HG02571 (cell line): Measurements from ENCODE around the gene ARHGAP22.

Experiments used
- ATAC-seq: cut with Tn5 transposase; IDR thresholded peaks from one replicate; pipeline ENCODE4 v1.9.1; 2021; ENCODE audit warnings: mild to moderate bottlenecking, moderate library complexity; ENCODE audit not compliant: unreplicated experiment

Gene ARHGAP22

GRCh38 chr10:48501787-48502771 lies 102.8 kb downstream of the ARHGAP22 start:
- no peak for ATAC-seq

DNA sequence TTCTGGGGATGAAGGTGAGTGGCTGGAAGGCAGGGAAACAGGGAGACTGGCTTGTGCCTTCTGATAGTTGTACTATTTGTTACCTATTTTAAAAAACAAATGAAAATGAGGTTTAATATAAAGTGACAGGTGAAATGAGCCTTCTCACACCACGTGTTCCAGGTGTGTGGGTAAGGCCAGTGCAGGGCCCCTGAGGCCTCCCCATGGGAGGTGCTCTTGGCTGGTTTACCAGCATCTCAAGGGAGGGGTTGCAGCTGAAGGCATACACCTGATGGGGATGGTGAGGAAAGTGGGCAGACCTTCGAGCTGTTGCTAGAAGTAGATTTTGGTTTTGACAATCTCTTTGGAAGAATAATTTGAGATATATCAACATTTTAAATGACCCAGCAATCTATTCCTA lies 103.6 kb downstream of the ARHGAP22 start:
- ATAC-seq, result no peak

GRCh38 chr10:48500771-48501170 lies 104.1 kb downstream of the ARHGAP22 start:
- ATAC-seq, result no peak

GRCh38 chr10:48498940-48499510 lies 105.8 kb downstream of the ARHGAP22 start:
- ATAC-seq, result no peak

DNA sequence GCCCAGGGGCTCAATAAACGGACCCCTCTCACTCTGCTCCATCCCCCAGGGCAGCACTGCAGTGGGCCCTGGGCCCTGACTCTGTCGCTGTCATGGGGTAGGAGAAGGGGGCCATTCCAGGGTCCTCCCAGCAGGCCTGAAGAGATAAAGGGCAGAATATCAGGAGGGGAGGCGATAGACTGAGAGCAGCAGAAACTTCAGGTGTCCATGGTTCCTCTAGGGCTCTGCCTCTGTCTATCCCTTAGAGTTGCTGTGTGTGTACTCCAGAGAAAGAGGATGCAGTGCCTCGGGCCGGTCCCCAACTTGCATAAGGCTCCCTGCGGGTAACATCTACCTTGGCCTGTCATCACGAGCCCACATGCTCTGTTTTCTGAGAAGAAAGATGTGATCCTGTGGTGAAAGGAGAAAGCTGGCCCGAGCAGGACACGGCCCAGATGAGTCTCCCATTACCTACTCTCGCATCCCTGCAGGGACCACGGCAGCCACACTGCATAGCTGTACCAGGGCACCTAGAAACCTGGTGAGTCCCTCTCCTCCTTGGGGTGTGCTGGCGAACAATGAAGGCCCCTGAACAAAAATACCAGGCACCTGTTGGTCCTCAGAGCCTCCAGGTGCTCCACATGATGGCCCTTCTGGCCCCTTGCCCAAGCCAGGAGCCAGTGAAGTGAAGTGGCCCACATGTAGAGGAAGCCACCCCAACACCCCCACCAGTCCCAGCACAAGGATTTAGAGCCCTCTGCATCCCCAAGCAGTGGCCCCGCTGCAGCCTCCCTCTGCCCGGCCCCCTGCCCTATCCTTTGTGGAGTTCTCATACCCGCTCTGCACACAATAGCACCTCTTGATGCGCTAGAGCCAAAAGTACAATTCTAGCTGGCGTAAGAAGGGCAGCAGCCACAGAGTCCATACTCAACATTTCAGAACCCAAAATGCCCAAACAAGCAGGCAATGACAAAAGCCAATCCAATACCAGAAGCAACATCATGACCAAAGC lies 106.8 kb downstream of the ARHGAP22 start:
- ATAC-seq, result no peak

DNA sequence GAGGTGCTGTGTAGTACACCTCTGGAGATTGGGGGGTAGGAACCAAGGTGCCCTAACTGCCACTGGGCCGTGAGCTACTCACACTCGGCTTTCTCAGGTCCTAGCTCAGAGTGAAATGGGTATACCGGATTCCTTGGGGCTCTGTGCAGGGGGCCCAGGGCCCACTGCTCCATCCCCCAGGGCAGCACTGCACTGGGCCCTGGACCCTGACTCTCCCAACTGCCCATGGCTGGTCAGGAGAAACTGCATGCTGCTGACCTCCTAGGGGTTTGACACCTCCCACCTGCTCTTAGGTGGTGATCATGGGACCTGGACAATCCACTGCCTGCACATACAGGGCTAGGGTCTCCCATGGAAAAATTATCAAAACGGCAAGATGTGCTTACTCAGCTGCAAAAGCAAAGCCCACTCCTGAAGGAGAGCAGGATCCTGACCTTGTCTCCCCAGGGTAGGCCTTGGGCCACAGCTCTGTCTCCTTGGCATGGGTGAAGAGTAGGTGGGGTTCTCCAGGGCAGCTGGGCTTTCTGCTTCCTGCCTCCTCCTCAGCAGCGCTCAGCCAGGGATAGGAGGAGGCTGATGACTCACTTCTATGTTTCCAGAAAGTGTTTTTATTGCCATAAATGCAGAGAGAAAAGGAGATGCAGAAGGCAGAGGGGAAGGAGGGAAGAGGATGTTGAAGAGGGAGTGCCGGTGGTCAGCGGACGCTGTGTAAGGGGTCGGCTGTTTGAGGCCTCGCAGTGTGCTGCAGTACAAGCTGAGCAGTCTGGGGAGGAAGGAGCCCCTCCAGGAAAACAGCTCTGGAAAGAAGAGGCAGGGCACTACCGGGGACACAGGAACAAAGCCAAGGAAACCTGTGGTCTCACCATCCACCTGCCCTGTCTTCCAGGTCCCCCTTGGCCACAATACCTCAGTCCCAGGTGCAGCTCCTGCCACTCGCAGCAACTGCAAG lies 107.8 kb downstream of the ARHGAP22 start:
- ATAC-seq, result no peak

DNA sequence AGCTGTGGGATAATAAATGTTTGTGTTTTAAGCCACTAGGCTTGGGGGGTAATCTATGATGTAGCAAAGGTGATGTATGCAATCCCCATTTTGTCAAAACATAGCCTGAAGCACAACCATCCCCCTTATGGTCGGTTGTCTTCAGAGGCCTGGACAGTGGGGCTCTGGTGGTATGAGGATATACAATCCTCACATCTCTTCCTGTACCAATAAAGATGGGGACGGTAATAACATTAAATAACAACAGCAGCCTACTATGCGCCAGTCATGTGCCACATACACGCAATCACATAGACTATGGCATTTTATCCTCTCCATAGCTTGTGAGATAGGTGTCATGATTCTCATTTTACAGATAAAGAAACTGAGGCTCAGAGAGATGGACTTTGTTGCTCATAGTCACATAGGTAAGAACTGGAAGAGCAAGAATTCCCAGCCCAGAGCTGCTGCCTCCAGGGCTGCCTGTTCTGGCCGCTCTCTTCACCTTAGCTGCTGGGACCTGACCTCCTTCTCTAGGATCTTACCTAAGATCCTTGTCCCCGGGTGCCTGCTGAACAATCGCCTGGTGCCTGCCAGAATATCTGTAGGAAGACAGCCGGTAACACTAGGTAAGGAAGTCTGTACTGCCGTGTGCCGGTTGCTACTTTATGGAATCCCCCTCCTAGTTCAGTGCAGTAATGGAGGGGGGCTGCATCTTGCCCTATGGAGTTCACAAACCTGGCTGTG lies 108.6 kb downstream of the ARHGAP22 start:
- no peak for ATAC-seq

DNA sequence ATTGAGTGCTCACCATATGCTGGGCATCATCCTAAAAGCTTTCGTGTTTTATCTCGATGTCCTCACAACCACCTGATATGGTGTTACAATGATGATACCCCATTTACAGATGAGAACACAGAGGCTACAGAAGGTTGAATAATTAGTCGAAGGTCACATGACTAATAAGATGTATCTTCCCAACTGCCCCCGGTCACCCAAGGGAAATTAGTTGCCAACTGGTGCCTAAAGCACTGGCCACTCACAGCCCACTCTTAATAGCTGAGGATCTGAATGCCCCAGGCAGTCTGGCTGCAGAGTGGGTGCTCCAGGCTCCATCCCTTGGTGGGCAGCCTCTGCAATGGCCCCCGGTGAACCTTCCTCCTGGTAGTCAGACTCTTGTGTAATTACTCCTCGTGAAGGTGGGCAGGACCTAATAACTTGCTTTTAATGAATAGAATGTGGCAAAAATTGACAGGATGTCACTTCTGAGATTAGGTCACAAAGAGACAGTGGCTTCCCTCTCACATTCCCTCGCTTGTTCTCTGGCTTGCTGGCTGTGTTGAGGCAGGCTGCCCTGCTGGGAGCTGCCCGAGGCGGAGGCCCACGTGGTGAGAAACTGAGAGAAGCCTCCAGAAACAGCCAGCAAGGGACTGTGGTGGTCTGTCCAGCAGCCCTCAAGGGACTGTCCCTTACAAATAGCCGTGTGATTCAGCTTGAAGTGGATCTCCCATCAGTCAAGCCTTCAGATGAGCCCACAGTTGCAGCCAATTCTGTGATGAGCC lies 109.4 kb downstream of the ARHGAP22 start:
- no peak for ATAC-seq

DNA sequence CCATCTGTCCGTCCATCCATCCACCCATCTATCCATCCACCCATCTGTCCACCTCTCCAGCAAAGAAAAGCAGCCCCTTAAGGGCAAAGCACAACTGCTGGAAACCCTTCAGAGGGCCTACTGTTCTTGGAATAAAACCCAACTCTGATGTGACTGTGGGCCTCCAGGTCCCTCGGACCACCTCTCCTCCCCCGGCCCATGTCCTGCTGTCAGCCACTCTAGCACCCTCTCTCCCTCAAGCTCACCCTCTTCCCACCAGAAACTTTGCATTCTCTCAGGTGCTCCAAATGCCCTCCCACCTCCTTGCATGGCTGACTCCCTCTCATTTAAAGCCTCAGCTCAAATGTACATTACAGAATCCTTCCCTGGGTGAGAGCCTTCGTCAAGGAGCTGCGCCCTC lies 110.3 kb downstream of the ARHGAP22 start:
- ATAC-seq, result no peak

DNA sequence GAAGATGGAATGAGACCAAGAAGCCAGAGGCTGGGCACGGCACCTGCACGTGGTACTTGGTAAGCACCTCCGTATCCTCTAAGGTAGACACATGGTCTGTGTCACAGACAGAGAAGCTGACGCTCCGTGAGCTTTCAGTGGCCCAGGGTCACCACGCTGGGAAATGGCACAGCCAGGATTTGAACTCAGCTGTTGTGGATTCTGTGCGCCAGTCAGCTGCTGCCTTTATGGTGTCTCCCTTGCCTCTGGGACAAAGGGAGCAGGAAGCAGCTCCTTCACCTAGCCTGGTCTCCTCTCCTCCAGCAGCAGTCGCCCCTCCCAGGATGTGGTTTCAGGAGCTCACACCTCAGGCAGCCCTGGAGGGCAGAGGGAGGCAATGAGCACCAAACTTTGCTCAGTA lies 110.8 kb downstream of the ARHGAP22 start:
- no peak for ATAC-seq

DNA sequence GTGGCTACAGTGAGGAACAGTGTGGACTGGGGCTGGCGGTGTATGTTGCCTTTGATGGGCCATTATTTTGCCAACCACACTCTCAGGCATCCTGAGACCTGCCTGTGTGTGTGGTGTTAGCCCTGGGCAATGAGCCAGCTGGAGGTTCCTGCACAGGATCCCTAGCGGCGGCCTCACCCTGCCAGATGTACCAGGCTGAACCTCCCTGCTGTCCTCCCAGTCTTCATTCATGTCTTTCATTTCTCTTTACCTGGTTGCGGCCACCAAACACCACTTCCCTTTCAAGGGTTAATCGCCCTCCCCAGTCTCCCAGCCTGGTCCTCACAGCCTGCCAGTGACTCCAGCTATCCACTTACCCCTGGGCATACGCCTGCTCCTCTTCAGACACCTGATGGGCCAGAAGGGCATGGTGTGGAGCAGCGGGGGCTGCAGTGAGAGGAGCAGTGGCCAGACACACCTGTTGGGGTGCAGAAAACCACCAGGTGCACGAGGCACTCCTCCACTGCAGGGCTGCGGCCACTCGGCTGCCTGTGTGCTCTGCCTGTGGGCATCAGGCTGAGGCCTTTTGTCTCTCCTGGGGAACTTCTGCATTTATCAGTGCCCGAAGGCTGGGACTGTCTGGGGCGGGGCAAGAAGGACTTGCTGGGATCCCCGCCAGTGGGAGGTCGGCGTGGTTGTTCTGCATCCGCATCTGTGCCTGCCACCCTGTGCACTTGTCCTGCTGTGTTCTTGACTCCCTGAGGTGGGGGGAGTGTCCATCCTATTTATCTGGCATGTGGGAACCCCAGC lies 111.6 kb downstream of the ARHGAP22 start:
- ATAC-seq, result no peak

- no peak for ATAC-seq
These were observed 112.7 kb downstream of the ARHGAP22 start for GRCh38 chr10:48492201-48492600.

- no peak for ATAC-seq
These were observed 113.3 kb downstream of the ARHGAP22 start for GRCh38 chr10:48491392-48492139.

GRCh38 chr10:48490946-48491345 lies 113.9 kb downstream of the ARHGAP22 start:
- ATAC-seq, result no peak

DNA sequence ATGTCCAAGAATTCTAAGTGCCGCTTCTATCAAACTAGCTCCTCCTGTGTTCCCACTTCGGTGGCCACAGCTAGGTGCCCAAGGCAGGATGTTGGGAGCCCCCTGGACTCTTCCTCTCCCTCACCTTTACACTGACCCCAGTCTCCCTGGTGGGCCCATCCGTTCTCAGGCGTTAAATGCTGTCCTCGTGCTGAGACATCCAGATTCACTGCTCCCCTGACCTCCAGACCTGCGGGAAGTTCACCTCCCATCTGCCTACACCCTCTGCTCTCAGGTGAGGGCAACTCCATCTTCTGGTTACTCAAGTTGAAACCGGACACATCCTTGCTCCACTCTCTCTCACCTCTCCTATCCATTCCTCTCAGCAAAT lies 114.3 kb downstream of the ARHGAP22 start:
- no peak for ATAC-seq

DNA sequence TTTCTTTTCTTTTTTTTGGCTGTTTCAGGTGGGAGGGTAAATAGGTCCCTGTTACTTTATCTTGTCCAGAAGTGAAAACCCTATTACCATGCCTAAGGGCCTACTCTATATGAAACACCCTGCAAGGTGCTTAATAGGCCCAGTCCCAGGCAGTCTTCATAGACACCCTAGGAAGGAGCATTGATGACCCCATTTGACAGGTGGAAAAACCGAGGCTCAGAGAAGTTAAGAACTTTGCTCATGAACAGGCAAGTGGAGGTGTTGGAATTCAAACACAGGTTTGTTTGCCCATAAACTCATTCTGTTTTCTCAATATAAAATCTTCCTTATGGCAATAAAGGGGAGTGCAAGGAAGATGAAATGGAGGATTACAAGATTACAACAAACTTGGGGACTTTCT lies 115.8 kb downstream of the ARHGAP22 start:
- no peak for ATAC-seq

DNA sequence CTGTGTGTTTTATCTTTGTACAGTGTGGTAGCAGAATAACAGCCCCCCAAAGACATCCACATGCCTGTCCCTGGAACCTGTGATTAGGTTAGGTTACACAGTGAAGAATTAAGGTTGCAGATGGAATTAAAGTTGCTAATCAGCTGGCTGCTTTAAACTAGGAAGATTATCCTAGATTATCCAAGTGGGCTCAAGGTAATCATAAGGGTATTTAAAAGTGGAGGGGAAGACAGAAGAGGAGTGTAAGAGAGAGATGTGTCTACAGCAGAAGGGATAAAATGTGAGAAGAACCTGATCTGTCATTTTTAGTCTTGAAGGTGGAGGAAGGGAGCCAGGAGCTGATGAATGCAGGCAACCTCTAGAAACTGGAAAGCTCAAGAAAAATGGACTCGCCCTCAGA lies 117.6 kb downstream of the ARHGAP22 start:
- no peak for ATAC-seq
